ENCODE measurements around the gene OPN3.

OPN3 gene

GRCh38 chr1:241647658-241648057 lies 7.5 kb upstream of the OPN3 start:
- no peak for DNase-seq (ENCODE audit: extremely low read depth in 1 of 2, low read depth in 1 of 2)

- no peak for DNase-seq (ENCODE audit: extremely low read depth in 1 of 2, low read depth in 1 of 2)
These were observed 6.0 kb upstream of the OPN3 start for GRCh38 chr1:241646201-241646600.

GRCh38 chr1:241645199-241645598 lies 5.0 kb upstream of the OPN3 start:
- no peak for DNase-seq (ENCODE audit: extremely low read depth in 1 of 2, low read depth in 1 of 2)

- no peak for DNase-seq (ENCODE audit: extremely low read depth in 1 of 2, low read depth in 1 of 2)
These were observed 4.1 kb upstream of the OPN3 start for GRCh38 chr1:241644259-241644658.

GRCh38 chr1:241642593-241642944 lies 2.4 kb upstream of the OPN3 start:
- DNase-seq (ENCODE audit: extremely low read depth in 1 of 2, low read depth in 1 of 2): no peak

GRCh38 chr1:241641773-241642592 lies 1.8 kb upstream of the OPN3 start:
- no peak for DNase-seq (ENCODE audit: extremely low read depth in 1 of 2, low read depth in 1 of 2)

- DNase-seq (ENCODE audit: extremely low read depth in 1 of 2, low read depth in 1 of 2): no peak
These were observed 876 bp upstream of the OPN3 start for GRCh38 chr1:241640867-241641622.

- DNase-seq (ENCODE audit: extremely low read depth in 1 of 2, low read depth in 1 of 2): peak in 1 of 2 donors; percentile 1
These were observed 483 bp downstream of the OPN3 start for GRCh38 chr1:241639623-241640148.

- DNase-seq (ENCODE audit: extremely low read depth in 1 of 2, low read depth in 1 of 2): no peak
These were observed 1.1 kb downstream of the OPN3 start for GRCh38 chr1:241638909-241639622.

GRCh38 chr1:241638099-241638682 lies 2.0 kb downstream of the OPN3 start:
- DNase-seq (ENCODE audit: extremely low read depth in 1 of 2, low read depth in 1 of 2): no peak

- no peak for DNase-seq (ENCODE audit: extremely low read depth in 1 of 2, low read depth in 1 of 2)
These were observed 2.6 kb downstream of the OPN3 start for GRCh38 chr1:241637604-241638003.

GRCh38 chr1:241637046-241637590 lies 3.1 kb downstream of the OPN3 start:
- DNase-seq (ENCODE audit: extremely low read depth in 1 of 2, low read depth in 1 of 2): no peak

GRCh38 chr1:241636291-241636690 lies 3.9 kb downstream of the OPN3 start:
- no peak for DNase-seq (ENCODE audit: extremely low read depth in 1 of 2, low read depth in 1 of 2)

GRCh38 chr1:241635556-241636152 lies 4.5 kb downstream of the OPN3 start:
- DNase-seq (ENCODE audit: extremely low read depth in 1 of 2, low read depth in 1 of 2): no peak

GRCh38 chr1:241632987-241633386 lies 7.2 kb downstream of the OPN3 start:
- no peak for DNase-seq (ENCODE audit: extremely low read depth in 1 of 2, low read depth in 1 of 2)

GRCh38 chr1:241631674-241632073 lies 8.5 kb downstream of the OPN3 start:
- no peak for DNase-seq (ENCODE audit: extremely low read depth in 1 of 2, low read depth in 1 of 2)

- DNase-seq (ENCODE audit: extremely low read depth in 1 of 2, low read depth in 1 of 2): no peak
These were observed 9.3 kb downstream of the OPN3 start for GRCh38 chr1:241630899-241631298.

GRCh38 chr1:241630476-241630875 lies 9.7 kb downstream of the OPN3 start:
- DNase-seq (ENCODE audit: extremely low read depth in 1 of 2, low read depth in 1 of 2): no peak

- no peak for DNase-seq (ENCODE audit: extremely low read depth in 1 of 2, low read depth in 1 of 2)
These were observed 10.2 kb downstream of the OPN3 start for GRCh38 chr1:241630005-241630404.

Data from stimulated activated CD8-positive, alpha-beta memory T cell treated with anti-CD3 and anti-CD28 coated beads, Interleukin-7, amount 100 ng/mL, for 48 hours (primary cell).